Smooth muscle cell (in vitro differentiated cells): ENCODE measurements around the gene DIAPH1. TPM values are rescaled to one million over a fixed set of nuclear protein-coding genes. Genes with fewer than 3 reads are reported as not detected.

ENCODE experiments used
- DNase-seq: peaks from one replicate; lab custom pipeline; 2025; ENCODE audit not compliant: unreplicated experiment; lab: John Stamatoyannopoulos, UW
- H2AFZ ChIP-seq: fragments of 200-600 bp; sonication (generic); 2 replicates; pipeline ENCODE4 v1.6.0; 2016; ENCODE audit warnings: antibody characterized with exemption, low read depth, mild to moderate bottlenecking
- H3F3A ChIP-seq: fragments of 200-600 bp; sonication (generic); 2 replicates; pipeline ENCODE4 v1.6.0; 2017; ENCODE audit warnings: antibody characterized with exemption, low read depth
- H3K27ac ChIP-seq: fragments of 200-600 bp; sonication (generic); 2 replicates; pipeline ENCODE4 v1.5.1; 2016; ENCODE audit warnings: low read depth, mild to moderate bottlenecking
- H3K27me3 ChIP-seq: fragments of 200-600 bp; sonication (generic); 2 replicates; pipeline ENCODE4 v1.6.1; 2016; ENCODE audit warnings: low read depth, mild to moderate bottlenecking
- H3K36me3 ChIP-seq: fragments of 200-600 bp; sonication (generic); 2 replicates; pipeline ENCODE4 v1.5.1; 2016; ENCODE audit warnings: low read depth
- H3K4me1 ChIP-seq: fragments of 200-600 bp; sonication (generic); 2 replicates; pipeline ENCODE4 v1.5.1; 2016; ENCODE audit warnings: low read depth
- H3K4me2 ChIP-seq: fragments of 200-600 bp; sonication (generic); 2 replicates; pipeline ENCODE4 v1.6.0; 2016; ENCODE audit warnings: mild to moderate bottlenecking
- H3K4me3 ChIP-seq: fragments of 200-600 bp; sonication (generic); 2 replicates; pipeline ENCODE4 v1.5.1; 2016; ENCODE audit warnings: mild to moderate bottlenecking
- H3K79me2 ChIP-seq: fragments of 200-600 bp; sonication (generic); 2 replicates; pipeline ENCODE4 v1.6.0; 2016; ENCODE audit warnings: low read depth, mild to moderate bottlenecking
- H3K9ac ChIP-seq: fragments of 200-600 bp; sonication (generic); 2 replicates; pipeline ENCODE4 v1.6.0; 2016; ENCODE audit warnings: low read depth
- H3K9me3 ChIP-seq: fragments of 200-600 bp; sonication (generic); replicated peaks from 2 replicates; pipeline ENCODE4 v1.5.1; 2016; ENCODE audit warnings: low read depth
- H4K20me1 ChIP-seq: fragments of 200-600 bp; sonication (generic); 2 replicates; pipeline ENCODE4 v1.6.0; 2016; ENCODE audit warnings: low read depth
- CTCF ChIP-seq: fragments of 200-600 bp; sonication (generic); IDR thresholded peaks from 2 replicates; pipeline ENCODE4 v1.5.1; 2017; ENCODE audit warnings: borderline replicate concordance, mild to moderate bottlenecking, antibody characterized with exemption; ENCODE audit not compliant: insufficient read depth, poor library complexity, severe bottlenecking
- WGBS: methylation state at CpG from one replicate; pipeline ENCODE4 v1.1.7; 2016; ENCODE audit warnings: low lambda C conversion rate; 5-methylcytosine and 5-hydroxymethylcytosine counted together
- polyA plus RNA-seq: library from polyadenylated mRNA; unstranded; fragments of >200 nt; fragmentation: Nextera tagmentation; extraction: Ambion mirVana; gene quantifications from 2 replicates; pipeline ENCODE4 v1.2.1, GENCODE V29; 2016
- total RNA-seq: library from RNA; depleted of rRNA; stranded (reverse); fragments of >200 nt; gene quantifications from 2 replicates; pipeline ENCODE4 v1.2.3, GENCODE V29; 2014

Gene DIAPH1
- total and polyA plus RNA-seq, 2 experiments from 2014 or later: 15.4 to 26.7 TPM

- Histone ChIP-seq H3F3A (peaks cover 77% of the 10 kb centered on the region), H3K4me1 (peaks cover 64% of the 10 kb centered on the region), H3K9ac (peak overlapping the region; percentile 97), H2AFZ (no peak overlapping the region), H3K36me3 (no peaks in the 10 kb centered on the region), H3K9me3 (no peaks in the 10 kb centered on the region), H3K4me3 (no peak overlapping the region), H3K4me2 (peak overlapping the region; percentile 86), H4K20me1 (no peaks in the 10 kb centered on the region), H3K27me3 (no peaks in the 10 kb centered on the region), H3K27ac (peak overlapping the region; percentile 100), H3K79me2 (peaks cover 5% of the 10 kb centered on the region)
- DNase-seq: no peak
- 24% methylated on average over 11 of the region's 11 CpGs for WGBS
- no peak for TF ChIP-seq CTCF
Observed at GRCh38 chr5:141517880-141518617, 100.8 kb downstream of the DIAPH1 start.

GRCh38 chr5:141517312-141517711, 101.5 kb downstream of the DIAPH1 start:
- Histone ChIP-seq H3K4me3 (no peak overlapping the region), H3F3A (peaks cover 71% of the 10 kb centered on the region), H3K79me2 (no peaks in the 10 kb centered on the region), H3K9me3 (no peaks in the 10 kb centered on the region), H3K9ac (peak overlapping the region; percentile 97), H2AFZ (no peak overlapping the region), H4K20me1 (no peaks in the 10 kb centered on the region), H3K27me3 (no peaks in the 10 kb centered on the region), H3K27ac (peak overlapping the region; percentile 100), H3K4me1 (peaks cover 59% of the 10 kb centered on the region), H3K36me3 (no peaks in the 10 kb centered on the region), H3K4me2 (peak overlapping the region; percentile 86)
- no peak for TF ChIP-seq CTCF
- WGBS: 71% methylated on average over 8 of the region's 8 CpGs
- DNase-seq: no peak

- Histone ChIP-seq H4K20me1 (no peaks in the 10 kb centered on the region), H2AFZ (no peak overlapping the region), H3K4me2 (peak overlapping the region; percentile 86), H3K79me2 (no peaks in the 10 kb centered on the region), H3K27ac (peak overlapping the region; percentile 100), H3K4me1 (peaks cover 52% of the 10 kb centered on the region), H3K27me3 (no peaks in the 10 kb centered on the region), H3K36me3 (no peaks in the 10 kb centered on the region), H3K9me3 (no peaks in the 10 kb centered on the region), H3K9ac (peak overlapping the region; percentile 97), H3F3A (peaks cover 66% of the 10 kb centered on the region), H3K4me3 (no peak overlapping the region)
- 52% methylated on average over 8 of the region's 8 CpGs for WGBS
- TF ChIP-seq CTCF: no peak
- DNase-seq: no peak
Observed at GRCh38 chr5:141516672-141517025, 102.2 kb downstream of the DIAPH1 start.
